ENCODE measurements around the gene GALNS. TPM values are rescaled to one million over a fixed set of nuclear protein-coding genes. Genes with fewer than 3 reads are reported as not detected.

The GALNS gene
- polyA plus RNA-seq, 2 of the 4 experiments (the other 2 are of a cell fraction): 7.0 to 31.2 TPM

DNA sequence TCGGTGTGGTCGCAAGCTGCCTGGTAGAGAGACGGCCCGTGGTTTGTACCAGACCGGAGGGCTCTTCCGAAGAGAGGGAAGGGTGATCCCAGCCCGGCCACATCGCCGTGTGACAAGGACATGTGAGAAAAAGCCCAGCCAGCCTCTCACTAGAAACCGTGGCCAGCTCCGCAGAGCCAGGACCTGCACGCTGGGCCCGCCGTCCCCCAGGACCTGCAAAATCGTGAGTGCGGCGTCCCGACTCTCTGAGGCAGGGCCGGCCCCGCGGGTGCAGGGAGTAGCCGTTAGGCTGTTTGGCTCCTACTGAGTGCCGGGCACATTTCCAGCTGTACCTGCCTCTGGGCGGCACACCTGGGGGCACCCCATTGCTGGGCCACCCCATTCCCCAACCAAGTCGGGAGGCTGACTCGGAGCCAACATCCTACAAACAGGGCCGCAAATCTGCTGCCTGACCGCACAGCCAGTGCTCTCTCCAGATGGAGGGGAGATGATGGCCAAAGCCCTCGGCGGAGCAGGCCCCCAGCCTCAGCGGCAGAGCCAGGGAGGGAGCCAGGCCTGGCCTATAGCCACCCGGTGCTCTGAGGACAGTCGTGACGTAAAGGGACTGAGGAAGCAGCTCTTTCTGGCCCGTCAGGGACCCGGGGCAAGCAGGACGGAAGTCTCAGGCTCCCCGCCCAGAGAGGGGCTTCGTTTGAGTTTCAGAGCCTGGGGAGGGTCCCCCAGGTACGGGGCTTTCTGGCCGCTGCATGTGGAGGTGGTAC is 43.3 kb upstream of the GALNS start:
- FAIRE-seq: no peak
- Histone ChIP-seq H3K9me3 (no peaks in the 10 kb centered on the region), H3K27ac (no peak overlapping the region), H3K4me2 (no peak overlapping the region), H3K4me3 (no peak overlapping the region), H3K4me1 (no peaks in the 10 kb centered on the region)
- 74% methylated on average over 28 of the region's 41 CpGs for WGBS (ENCODE audit: missing lambda C conversion rate)
- POLR2A ChIA-PET: no interaction called here
- no peak for DNase-seq (ENCODE audit: low read depth in 1 of 2, low spot score in 1 of 2)
- TF ChIP-seq RNF2 (IDR thresholded peaks at IDR 0.05; ENCODE audit: borderline replicate concordance, low read depth): no peak
- TF ChIP-seq, protein P1, sequence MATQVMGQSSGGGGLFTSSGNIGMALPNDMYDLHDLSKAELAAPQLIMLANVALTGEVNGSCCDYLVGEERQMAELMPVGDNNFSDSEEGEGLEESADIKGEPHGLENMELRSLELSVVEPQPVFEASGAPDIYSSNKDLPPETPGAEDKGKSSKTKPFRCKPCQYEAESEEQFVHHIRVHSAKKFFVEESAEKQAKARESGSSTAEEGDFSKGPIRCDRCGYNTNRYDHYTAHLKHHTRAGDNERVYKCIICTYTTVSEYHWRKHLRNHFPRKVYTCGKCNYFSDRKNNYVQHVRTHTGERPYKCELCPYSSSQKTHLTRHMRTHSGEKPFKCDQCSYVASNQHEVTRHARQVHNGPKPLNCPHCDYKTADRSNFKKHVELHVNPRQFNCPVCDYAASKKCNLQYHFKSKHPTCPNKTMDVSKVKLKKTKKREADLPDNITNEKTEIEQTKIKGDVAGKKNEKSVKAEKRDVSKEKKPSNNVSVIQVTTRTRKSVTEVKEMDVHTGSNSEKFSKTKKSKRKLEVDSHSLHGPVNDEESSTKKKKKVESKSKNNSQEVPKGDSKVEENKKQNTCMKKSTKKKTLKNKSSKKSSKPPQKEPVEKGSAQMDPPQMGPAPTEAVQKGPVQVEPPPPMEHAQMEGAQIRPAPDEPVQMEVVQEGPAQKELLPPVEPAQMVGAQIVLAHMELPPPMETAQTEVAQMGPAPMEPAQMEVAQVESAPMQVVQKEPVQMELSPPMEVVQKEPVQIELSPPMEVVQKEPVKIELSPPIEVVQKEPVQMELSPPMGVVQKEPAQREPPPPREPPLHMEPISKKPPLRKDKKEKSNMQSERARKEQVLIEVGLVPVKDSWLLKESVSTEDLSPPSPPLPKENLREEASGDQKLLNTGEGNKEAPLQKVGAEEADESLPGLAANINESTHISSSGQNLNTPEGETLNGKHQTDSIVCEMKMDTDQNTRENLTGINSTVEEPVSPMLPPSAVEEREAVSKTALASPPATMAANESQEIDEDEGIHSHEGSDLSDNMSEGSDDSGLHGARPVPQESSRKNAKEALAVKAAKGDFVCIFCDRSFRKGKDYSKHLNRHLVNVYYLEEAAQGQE (IDR thresholded peaks at IDR 0.05): no peak
- TF ChIP-seq, protein P2, sequence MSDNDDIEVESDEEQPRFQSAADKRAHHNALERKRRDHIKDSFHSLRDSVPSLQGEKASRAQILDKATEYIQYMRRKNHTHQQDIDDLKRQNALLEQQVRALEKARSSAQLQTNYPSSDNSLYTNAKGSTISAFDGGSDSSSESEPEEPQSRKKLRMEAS (IDR thresholded peaks at IDR 0.05): no peak
- TF ChIP-seq, protein P3, sequence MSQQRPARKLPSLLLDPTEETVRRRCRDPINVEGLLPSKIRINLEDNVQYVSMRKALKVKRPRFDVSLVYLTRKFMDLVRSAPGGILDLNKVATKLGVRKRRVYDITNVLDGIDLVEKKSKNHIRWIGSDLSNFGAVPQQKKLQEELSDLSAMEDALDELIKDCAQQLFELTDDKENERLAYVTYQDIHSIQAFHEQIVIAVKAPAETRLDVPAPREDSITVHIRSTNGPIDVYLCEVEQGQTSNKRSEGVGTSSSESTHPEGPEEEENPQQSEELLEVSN (IDR thresholded peaks at IDR 0.05; ENCODE audit: borderline replicate concordance, low read depth): no peak
- TF ChIP-seq FOSL2 (IDR thresholded peaks at IDR 0.05): no peak
- TF ChIP-seq FOSL2 (CRISPR knock-in tag; IDR thresholded peaks at IDR 0.05): no peak
- TF ChIP-seq, protein P4, sequence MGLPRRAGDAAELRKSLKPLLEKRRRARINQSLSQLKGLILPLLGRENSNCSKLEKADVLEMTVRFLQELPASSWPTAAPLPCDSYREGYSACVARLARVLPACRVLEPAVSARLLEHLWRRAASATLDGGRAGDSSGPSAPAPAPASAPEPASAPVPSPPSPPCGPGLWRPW (IDR thresholded peaks at IDR 0.05): no peak
- TF ChIP-seq HOXA7 (CRISPR knock-in tag; IDR thresholded peaks at IDR 0.05): no peak
- CTCF ChIA-PET: interaction anchor here (1.3 to 1.7 kb wide), 2 partner anchors 15 to 163 kb away, joined by 3 to 5 read pairs; no protein-coding TSS in a partner anchor
- ATAC-seq: no peak

DNA sequence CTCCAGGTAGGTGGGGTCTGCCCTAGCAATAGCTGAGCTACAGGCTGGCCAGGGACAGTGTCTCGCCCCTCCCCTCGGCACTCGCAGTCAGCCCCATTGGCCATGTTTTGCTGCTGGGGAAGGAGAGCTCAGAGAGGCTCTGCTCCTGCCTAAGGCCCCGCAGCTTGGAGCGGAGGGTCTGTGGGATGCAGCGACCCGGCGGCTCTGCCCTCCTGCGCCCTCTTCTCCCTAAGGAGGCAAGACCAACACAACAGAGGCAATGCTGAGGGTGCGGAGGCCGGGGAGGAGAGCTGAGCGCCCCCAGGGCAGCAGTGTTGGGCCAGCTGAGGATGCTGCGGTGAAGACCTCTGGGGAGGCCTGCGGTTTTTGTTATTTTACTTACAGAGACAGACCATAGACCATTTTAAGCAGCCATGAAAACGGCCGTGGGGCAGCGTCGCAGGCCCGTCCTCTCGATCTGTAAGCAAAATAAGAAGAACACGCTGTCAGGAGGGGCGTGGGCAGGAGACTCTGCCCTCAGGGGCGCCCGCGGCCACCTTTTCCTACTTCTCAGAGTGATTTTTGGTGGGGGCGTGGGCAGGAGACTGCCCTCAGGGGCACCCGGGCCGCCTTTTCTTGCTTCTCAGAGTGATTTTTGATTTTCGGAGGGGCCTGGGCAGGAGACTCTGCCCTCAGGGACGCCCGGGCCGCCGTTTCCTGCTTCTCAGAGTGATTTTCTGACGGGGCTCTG is 41.1 kb upstream of the GALNS start:
- DNase-seq (ENCODE audit: low read depth in 1 of 2, low spot score in 1 of 2) (no peak), ATAC-seq (no peak), FAIRE-seq (no peak)
- Histone ChIP-seq H3K4me1 (no peaks in the 10 kb centered on the region), H3K4me3 (no peak overlapping the region), H3K9me3 (no peaks in the 10 kb centered on the region), H3K27ac (no peak overlapping the region), H3K4me2 (no peak overlapping the region)
- WGBS (ENCODE audit: missing lambda C conversion rate): 56% methylated on average over 34 of the region's 34 CpGs
- no peak for TF ChIP-seq EHF (CRISPR knock-in tag; IDR thresholded peaks at IDR 0.05)
- TF ChIP-seq HEYL (CRISPR knock-in tag; IDR thresholded peaks at IDR 0.05): no peak
- no peak for TF ChIP-seq MAFK (IDR thresholded peaks at IDR 0.05; ENCODE audit: partially characterized antibody)
- no peak for TF ChIP-seq KDM1A (IDR thresholded peaks at IDR 0.05; ENCODE audit: low read depth)
- no peak for TF ChIP-seq ZSCAN20 (CRISPR knock-in tag; IDR thresholded peaks at IDR 0.05)
- no peak for TF ChIP-seq HOXA7 (CRISPR knock-in tag; IDR thresholded peaks at IDR 0.05)
- no peak for TF ChIP-seq JUNB (IDR thresholded peaks at IDR 0.05)
- no peak for TF ChIP-seq MYC (IDR thresholded peaks at IDR 0.05; ENCODE audit: borderline replicate concordance, low read length)
- TF ChIP-seq RCOR1 (IDR thresholded peaks at IDR 0.05; ENCODE audit: low read depth, low read length): no peak
- TF ChIP-seq, protein P5, sequence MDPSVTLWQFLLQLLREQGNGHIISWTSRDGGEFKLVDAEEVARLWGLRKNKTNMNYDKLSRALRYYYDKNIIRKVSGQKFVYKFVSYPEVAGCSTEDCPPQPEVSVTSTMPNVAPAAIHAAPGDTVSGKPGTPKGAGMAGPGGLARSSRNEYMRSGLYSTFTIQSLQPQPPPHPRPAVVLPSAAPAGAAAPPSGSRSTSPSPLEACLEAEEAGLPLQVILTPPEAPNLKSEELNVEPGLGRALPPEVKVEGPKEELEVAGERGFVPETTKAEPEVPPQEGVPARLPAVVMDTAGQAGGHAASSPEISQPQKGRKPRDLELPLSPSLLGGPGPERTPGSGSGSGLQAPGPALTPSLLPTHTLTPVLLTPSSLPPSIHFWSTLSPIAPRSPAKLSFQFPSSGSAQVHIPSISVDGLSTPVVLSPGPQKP (IDR thresholded peaks at IDR 0.05; ENCODE audit: low read depth, low read length): no peak
- TF ChIP-seq SREBF2 (IDR thresholded peaks at IDR 0.05): no peak
- TF ChIP-seq KDM5A (IDR thresholded peaks at IDR 0.05): no peak
- TF ChIP-seq TFCP2L1 (CRISPR knock-in tag; IDR thresholded peaks at IDR 0.05): no peak
- no peak for TF ChIP-seq MAZ (IDR thresholded peaks at IDR 0.05; ENCODE audit: borderline replicate concordance, low read depth, low read length)
- POLR2A ChIA-PET: no interaction called here
- CTCF ChIA-PET: interaction anchor here (1.0 kb wide), 2 partner anchors 11 to 269 kb away, joined by 3 to 4 read pairs; no protein-coding TSS in a partner anchor
